Activated CD4-positive, alpha-beta T cell treated with anti-CD3 and anti-CD28 coated beads for 48 hours (primary cell): ENCODE data around the gene LRFN3.
A peak's percentile ranks its signal among the peaks of the same experiment; 100 is the strongest.
"Not testable (repeated sequence)": the region's sequence is repeated elsewhere in the genome, so short reads cannot be mapped to it uniquely, and the experiment has no call there.

ENCODE experiments used
- DNase-seq: peaks from one replicate; pipeline ENCODE4 v3.0.0-alpha.2; 2020

Gene LRFN3

GRCh38 chr19:35940078-35940775, 4.1 kb downstream of the LRFN3 start:
- no peak for DNase-seq

GRCh38 chr19:35940839-35941238, 4.7 kb downstream of the LRFN3 start:
- no peak for DNase-seq

- DNase-seq: no peak
Observed at GRCh38 chr19:35942235-35942634, 6.1 kb downstream of the LRFN3 start.

- DNase-seq: no peak
Observed at GRCh38 chr19:35943321-35944301, 7.4 kb downstream of the LRFN3 start.

GRCh38 chr19:35944556-35944955, 8.4 kb downstream of the LRFN3 start:
- DNase-seq: no peak

- no peak for DNase-seq
Observed at GRCh38 chr19:35945121-35945790, 9.1 kb downstream of the LRFN3 start.

GRCh38 chr19:35946203-35946602, 10.0 kb downstream of the LRFN3 start:
- no peak for DNase-seq

- DNase-seq: no peak
Observed at GRCh38 chr19:35949131-35949530, 13.0 kb downstream of the LRFN3 start.

GRCh38 chr19:35955881-35956634, 19.9 kb downstream of the LRFN3 start:
- no peak for DNase-seq

- DNase-seq: not testable (repeated sequence)
Observed at GRCh38 chr19:35957411-35957810, 21.2 kb downstream of the LRFN3 start.

- no peak for DNase-seq
Observed at GRCh38 chr19:35958660-35959039, 22.5 kb downstream of the LRFN3 start.

GRCh38 chr19:35959040-35959967, 23.1 kb downstream of the LRFN3 start:
- DNase-seq: peak; percentile 74

- no peak for DNase-seq
Observed at GRCh38 chr19:35959968-35960320, 23.8 kb downstream of the LRFN3 start.

GRCh38 chr19:35960432-35960972, 24.3 kb downstream of the LRFN3 start:
- no peak for DNase-seq

GRCh38 chr19:35963514-35963913, 27.3 kb downstream of the LRFN3 start:
- DNase-seq: peak; percentile 68

GRCh38 chr19:35966771-35967170, 30.6 kb downstream of the LRFN3 start:
- no peak for DNase-seq

GRCh38 chr19:35973487-35973886, 37.3 kb downstream of the LRFN3 start:
- no peak for DNase-seq

GRCh38 chr19:35975608-35976214, 39.5 kb downstream of the LRFN3 start:
- no peak for DNase-seq

GRCh38 chr19:35977446-35978222, 41.5 kb downstream of the LRFN3 start:
- DNase-seq: peak; percentile 57

- no peak for DNase-seq
Observed at GRCh38 chr19:35978271-35978670, 42.1 kb downstream of the LRFN3 start.
